Measurements from ENCODE around the gene KCNQ1OT1.

The KCNQ1OT1 gene

GRCh38 chr11:2719831-2720590 lies 20.2 kb upstream of the KCNQ1OT1 start:
- no peak for DNase-seq

- DNase-seq: no peak
Measured at GRCh38 chr11:2718817-2719438, 19.1 kb upstream of the KCNQ1OT1 start.

DNA sequence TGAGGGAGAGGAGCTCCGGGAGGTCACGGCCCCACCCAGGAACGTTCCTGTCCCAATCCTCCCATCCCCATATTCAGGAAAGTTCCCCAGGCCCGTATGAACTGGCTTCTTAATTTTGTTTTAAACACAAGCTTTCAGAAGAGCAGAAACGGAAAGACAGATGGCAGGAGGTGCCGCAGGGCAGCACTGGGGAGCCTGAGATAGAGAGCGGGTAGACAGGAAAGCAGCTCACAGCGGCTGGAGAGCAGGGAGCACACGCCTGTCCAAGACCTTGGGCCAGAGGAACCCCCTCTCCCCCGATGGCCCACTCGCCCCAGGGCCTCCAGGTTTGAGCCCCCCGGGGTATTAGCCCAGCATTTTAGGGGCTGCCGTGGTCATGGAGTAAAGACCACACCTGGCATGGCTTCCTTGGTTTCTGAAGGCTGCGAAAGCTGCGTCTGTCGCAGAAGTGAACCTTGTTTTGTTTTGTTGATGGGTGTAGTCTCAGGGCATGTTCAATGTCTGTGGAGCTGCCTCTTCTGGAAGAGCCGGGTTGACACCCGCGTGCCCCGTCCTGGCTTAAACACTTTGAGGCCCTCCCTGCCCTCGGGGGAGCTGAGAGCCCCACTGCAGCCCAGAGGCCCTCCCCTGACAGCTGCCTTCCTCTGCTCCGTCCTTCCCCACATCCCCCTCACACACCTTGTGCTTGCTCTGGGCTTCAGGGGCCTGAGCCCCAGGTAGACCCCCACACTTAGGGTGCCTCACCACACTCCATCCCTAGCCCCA lies 17.9 kb upstream of the KCNQ1OT1 start:
- no peak for DNase-seq

GRCh38 chr11:2716376-2717095 lies 16.7 kb upstream of the KCNQ1OT1 start:
- no peak for DNase-seq

DNA sequence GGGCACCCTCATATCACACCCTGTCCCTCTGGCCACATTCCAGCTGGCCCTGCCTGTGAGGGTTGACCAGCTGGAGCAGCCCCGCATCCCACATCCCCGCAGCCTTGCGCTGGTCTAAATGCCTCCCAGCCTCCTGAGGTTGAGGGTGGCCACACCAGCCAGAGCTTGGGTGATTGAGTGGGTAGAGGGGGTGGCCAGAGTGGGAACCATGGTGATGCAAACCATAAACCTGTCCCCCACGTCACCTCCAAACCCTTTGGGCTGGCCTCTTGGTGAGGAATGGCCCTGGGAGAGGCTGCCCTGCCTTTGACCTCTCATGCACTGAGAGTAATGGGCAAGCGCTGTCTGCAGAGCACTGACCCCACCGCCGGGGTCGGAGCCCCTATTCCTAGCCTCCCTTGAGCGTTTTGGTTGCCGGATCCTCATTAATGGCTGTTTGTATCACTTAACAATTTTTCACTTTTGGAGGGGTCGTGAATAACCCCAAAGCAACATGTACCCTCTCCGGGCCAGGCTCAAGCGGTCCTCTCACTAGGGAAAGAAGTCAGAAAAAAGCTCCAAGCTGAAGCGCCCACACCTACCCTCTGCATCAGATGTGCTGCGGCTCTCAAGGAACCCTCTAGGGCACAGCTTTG lies 16.0 kb upstream of the KCNQ1OT1 start:
- no peak for DNase-seq

DNA sequence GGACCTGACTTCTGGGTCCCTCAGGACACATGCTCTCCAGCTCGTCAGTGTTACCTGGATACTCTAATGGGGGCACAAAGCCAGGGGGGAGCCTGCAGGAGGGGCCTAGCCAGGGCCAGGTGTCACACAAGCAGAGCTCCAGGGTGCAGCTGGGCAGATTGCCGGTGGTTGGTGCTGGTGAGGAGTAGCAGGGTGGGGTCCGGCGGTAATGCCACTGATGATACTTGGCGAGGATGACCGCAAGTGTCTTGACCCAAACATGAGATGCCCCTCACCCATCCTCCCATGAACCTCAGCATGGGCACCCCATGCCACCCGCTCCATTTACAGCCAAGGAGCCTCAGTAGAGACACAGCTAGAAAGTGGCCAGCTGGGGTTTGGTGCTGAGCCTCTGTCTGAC lies 15.1 kb upstream of the KCNQ1OT1 start:
- DNase-seq: no peak

DNA sequence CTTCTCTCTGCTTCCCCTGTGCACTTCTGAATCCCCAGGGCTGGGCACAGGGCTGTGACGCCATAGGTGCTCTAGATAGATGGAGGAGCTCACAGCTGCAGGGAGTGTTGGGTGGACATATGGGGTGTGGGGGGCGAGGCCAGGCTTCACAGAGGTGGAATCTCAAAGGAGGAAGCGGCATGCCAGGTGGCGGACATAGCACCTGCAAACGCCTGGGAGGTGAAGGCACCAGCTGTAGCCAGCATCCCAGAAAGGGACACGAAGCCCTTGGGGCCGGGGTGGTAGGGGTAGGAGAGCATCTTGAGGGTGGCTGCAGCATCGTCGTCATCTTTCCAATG lies 14.6 kb upstream of the KCNQ1OT1 start:
- DNase-seq: no peak

DNA sequence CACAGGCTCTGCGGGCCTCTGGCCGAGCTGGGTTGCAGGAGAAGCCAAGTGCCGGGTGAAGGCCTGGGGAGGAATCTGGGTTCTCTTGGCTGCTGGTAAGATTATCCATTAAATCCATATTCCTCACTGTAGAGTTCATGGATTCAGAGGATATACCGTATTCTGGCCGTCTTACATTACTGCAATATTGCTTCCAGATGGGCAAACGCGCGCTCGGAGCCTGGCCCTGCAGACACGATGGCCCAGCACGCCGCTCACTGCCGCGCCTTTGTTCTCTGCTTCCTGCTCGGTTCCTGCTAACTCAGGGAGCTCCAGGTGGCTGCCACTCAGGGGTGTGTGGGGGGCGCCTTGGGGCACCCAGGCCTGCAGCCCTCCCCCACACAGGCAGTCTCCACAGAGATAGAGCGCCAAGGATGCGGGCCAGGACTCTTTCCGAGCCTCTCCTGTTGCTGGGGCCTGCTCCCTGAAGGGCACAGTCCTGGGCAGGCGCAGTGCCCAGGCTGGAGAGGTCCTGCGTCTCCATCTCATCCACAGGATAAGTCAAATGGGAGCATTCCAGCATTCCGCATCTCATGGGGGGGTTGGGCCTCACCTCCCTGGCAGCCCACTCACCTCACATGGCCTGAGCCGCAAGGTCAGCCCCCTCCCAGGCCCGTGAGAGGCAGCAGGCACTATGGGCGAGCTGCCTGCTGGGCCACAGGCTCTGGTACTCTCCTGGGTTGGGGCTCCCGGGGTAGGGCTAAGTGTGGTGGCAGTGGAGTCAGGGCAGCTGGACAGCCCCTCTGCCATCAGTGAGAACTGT lies 14.1 kb upstream of the KCNQ1OT1 start:
- DNase-seq: no peak

DNA sequence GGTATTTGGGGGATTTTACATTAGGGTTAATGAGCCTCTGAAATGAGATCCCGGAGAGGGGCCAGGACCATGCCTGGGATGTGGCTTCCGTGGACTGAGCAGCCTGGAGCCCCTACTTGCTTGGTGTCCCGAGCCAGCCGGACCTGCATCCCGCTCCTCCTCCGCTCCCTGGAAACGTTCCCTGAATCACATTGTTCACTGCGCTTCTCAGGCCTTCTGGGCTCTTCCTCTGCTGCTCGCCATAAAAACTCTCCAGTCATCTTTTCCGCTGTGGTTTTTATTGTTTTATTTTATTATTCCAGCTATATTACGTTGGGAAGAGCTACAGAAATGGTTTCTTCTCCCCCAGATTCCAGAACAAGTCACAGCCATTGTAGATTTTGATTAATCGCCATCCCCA lies 13.3 kb upstream of the KCNQ1OT1 start:
- no peak for DNase-seq

- no peak for DNase-seq
Measured at GRCh38 chr11:2711161-2711560, 11.4 kb upstream of the KCNQ1OT1 start.

- no peak for DNase-seq
Measured at GRCh38 chr11:2709429-2709828, 9.6 kb upstream of the KCNQ1OT1 start.

DNA sequence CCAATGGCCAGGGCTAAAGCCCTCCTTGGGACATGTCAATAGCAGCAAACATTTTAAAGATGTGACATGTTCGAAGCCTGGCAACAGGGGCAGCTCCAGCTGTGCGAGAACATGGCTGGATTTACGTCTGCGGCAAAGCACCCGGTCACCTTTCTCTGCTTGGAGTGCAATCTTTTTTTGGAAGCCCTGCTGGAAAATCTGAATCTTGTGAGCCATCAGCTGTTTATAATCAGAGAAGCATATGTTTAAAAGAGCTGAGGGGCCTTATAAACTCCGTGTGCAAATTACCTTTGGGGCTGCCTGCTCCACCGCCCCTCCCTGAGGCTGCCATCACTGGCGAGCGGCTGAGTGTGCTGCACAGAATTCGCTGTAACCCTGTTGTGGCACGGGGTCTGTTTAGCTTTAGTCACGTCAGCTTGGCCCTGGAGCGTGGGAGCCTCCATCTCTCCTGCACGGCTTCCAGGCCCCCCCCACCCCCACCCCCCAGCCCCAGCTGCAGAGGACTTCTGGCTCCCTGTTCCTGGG lies 9.0 kb upstream of the KCNQ1OT1 start:
- no peak for DNase-seq

GRCh38 chr11:2708151-2708581 lies 8.4 kb upstream of the KCNQ1OT1 start:
- DNase-seq: peak; percentile 20

GRCh38 chr11:2707736-2708135 lies 7.9 kb upstream of the KCNQ1OT1 start:
- no peak for DNase-seq

DNA sequence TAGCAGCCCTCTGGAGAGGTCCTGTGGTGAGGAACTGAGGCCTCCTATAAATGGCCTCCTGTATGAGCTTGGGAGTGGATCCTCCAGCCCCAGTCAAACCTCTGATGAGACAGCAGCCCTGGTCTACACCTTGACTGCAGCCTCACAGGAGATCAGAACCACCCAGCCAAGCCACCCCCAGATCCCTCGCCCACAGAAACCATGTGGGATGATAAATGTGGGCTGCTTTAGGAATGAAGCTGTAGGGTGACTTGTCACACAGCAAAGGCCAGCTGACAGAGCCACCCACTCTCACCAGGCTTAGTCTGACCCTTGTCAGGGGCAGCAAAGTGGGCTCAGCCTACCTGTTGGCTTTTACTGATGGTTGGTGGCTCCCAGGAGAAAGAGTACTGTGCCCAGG lies 6.5 kb upstream of the KCNQ1OT1 start:
- no peak for DNase-seq

DNA sequence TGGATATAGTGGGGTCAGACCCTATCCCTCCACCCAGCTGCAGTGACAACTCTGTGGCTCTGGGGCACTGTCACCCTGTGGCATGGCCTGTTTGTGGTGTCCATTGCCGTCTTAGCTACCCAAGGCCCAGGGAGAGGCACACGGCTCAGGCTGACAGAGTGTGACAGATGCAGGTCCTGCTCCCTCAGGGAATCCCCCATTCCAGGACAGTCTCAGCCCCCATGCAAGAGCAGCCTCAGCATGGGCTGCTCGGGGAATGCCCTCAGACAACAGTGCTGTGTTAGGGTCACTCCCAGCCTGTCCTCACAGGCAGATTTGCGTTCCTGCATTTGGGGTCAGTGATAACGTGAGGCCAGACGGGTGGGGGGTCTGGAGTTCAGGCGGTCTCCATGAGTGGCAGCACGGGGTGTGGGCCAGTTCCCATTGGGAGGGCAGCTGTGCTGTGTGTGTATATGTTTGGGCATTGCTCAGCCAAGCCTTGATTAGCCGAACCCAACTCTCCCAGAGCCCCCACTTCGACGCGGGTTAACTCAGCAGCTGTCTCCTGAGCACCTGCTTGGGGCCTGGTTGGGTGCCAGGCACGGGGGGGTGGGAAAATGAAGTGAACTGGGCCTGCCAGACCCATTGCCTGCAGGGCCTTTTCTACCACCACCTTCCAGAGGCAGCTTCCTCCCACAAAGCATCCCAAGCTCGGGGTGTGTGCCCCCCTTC lies 5.3 kb upstream of the KCNQ1OT1 start:
- DNase-seq: no peak

- DNase-seq: no peak
Measured at GRCh38 chr11:2704356-2704755, 4.6 kb upstream of the KCNQ1OT1 start.

- no peak for DNase-seq
Measured at GRCh38 chr11:2703363-2704141, 3.8 kb upstream of the KCNQ1OT1 start.

GRCh38 chr11:2702771-2703362 lies 3.1 kb upstream of the KCNQ1OT1 start:
- DNase-seq: no peak

- no peak for DNase-seq
Measured at GRCh38 chr11:2701898-2702434, 2.2 kb upstream of the KCNQ1OT1 start.

Measured in midbrain (tissue), 1 donor.